Gastrocnemius medialis (tissue), 4 donors: ENCODE measurements around the gene VIM.
"Not testable (repeated sequence)": the region's sequence is repeated elsewhere in the genome, so short reads cannot be mapped to it uniquely, and the experiment has no call there.

Experiments used
- POLR2A ChIP-seq, 2 donors: fragments of 450-650 bp; IDR thresholded peaks; one replicate each; pipeline ENCODE4 v1.6.1; 2017; ENCODE audit warnings: antibody characterized with exemption in 2 of 2, mild to moderate bottlenecking in 2 of 2, moderate library complexity in 2 of 2
- TF ChIP-seq, protein P1 (sequence below), 5 experiments: fragments of 450-650 bp in 3 of 5; fragments of 200-600 bp in 2 of 5; sonication (generic) in 2 of 5; IDR thresholded peaks in 4 of 5; conservative IDR thresholded peaks in 1 of 5; 1 replicate in 4 of 5; 2 replicates in 1 of 5; pipeline ENCODE4 v1.5.1; 2016 to 2019; ENCODE audit warnings: antibody characterized with exemption in 5 of 5, mild to moderate bottlenecking in 3 of 5, moderate library complexity in 3 of 5

DNA sequence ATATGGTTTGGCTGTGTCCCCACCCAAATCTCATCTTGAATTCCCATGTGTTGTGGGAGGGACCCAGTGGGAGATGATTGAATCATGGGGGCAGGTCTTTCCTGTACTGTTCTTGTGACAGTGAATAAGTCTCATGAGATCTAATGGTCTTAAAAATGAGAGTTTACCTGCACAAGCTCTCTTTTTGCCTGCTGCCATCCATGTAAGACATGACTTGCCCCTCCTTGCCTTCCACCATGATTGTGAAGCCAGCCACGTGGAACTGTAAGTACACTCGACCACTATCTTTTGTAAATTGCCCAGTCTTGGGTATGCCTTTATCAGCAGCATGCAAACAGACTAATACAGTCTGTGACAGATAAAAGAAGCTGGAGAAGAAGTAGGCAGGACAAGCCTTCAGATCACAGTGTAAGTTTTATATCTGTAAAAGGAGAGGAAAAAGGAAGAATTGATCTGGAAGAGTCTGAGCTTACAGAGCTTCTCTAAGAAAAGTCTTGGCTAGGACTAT, 26.6 kb downstream of the VIM start:
- TF ChIP-seq POLR2A (IDR thresholded peaks at IDR 0.05), result not testable (repeated sequence)
- TF ChIP-seq, protein P1, sequence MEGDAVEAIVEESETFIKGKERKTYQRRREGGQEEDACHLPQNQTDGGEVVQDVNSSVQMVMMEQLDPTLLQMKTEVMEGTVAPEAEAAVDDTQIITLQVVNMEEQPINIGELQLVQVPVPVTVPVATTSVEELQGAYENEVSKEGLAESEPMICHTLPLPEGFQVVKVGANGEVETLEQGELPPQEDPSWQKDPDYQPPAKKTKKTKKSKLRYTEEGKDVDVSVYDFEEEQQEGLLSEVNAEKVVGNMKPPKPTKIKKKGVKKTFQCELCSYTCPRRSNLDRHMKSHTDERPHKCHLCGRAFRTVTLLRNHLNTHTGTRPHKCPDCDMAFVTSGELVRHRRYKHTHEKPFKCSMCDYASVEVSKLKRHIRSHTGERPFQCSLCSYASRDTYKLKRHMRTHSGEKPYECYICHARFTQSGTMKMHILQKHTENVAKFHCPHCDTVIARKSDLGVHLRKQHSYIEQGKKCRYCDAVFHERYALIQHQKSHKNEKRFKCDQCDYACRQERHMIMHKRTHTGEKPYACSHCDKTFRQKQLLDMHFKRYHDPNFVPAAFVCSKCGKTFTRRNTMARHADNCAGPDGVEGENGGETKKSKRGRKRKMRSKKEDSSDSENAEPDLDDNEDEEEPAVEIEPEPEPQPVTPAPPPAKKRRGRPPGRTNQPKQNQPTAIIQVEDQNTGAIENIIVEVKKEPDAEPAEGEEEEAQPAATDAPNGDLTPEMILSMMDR (IDR thresholded peaks at IDR 0.05 in 4 of 5, conservative IDR thresholded peaks at IDR 0.05 in 1 of 5), result not testable (repeated sequence)
